Endothelial cell of hepatic sinusoid (primary cell): ENCODE measurements around the gene ITSN1.
"Not testable (repeated sequence)": the region's sequence is repeated elsewhere in the genome, so short reads cannot be mapped to it uniquely, and the experiment has no call there.

ENCODE experiments used
- in situ Hi-C: cut with HindIII; loops from 2 replicates; pipeline ENCODE4 v1.10.0; 2017; ENCODE audit warnings: low sequenced_read_pairs

Gene ITSN1

DNA sequence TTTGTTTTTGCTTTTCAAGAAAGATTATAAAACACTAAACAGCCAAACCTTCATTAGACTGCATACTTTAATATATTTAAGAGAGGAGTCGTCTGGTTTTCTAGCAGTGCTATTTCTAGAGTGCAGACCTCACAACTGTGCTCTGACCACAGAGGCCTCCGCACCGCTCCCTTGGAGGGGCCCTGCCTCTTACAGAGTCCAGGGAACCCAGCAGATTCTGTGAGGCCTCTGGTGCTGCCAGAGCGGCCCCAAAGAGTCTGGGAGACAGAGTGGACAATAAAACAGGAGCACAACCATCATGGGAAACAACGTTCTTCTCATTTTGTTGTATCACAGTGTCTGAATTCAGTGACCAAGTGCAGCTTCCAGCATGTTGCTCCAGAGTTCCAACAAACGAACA is 267.5 kb downstream of the ITSN1 start:
- in situ Hi-C loops = no loop called here

DNA sequence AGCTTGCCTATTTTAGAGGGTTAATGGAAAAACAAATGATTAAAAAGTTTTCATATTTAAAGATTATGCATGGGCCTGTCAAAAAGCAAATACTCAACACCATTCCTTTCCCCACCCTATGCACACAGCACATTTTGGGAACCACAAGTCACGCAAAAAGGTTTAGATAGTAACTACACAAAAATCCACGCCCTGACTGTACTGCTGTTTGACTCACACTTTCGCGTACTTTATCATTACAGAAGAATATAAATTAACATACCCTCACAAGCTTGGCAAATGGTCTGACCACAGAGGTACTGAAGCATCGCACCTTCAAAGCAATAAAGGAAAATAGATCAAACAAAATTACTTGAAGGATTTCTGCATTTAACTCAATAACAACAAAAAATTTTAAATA is 271.9 kb downstream of the ITSN1 start:
- in situ Hi-C loops = no loop called here

GRCh38 chr21:33915368-33916199 is 273.3 kb downstream of the ITSN1 start, which contains the start of gene ATP5PO:
TSS of gene ATP5PO (minus strand) at chr21:33915804. CDS start at chr21:33915763, 41 bp downstream.
- in situ Hi-C loops = no loop called here

DNA sequence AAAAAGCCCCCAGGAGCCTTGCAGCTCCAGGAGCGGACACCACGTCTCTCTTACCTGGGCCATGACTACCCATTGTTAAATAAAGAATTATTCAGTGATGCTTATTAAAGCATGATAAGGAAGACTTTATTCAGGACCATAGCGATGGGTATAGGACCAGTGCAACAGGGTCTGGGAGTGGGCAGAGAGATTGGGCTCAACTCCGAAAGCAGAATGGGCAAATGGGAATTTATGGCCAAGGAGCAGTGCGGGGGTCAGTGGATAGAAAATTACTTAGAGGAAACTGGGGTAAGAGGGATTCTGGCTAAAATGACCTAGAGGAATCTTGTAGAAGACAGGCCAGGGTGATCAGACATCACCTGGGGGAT is 273.9 kb downstream of the ITSN1 start:
- in situ Hi-C loops = no loop called here

DNA sequence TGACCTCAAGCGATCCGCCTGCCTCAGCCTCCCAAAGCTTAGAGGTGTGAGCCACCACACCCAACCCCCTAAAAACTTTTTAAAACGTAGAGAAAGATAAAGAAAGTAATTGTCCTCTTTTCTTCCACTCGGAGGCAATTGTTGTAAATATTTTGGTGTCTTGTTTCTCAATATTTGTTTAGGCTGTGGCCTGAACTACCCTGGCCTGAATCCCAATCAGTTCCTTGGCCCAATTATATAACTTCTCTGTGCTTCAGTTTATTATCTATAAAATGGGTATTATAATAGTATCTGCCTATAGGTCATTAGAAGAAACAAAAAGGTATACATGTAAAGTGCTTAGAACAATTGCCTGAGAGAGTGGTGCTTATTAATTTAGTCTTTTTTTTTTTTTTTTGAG is 275.1 kb downstream of the ITSN1 start:
- in situ Hi-C loops = no loop called here

- in situ Hi-C loops = no loop called here
Observed at GRCh38 chr21:33924079-33924765, 281.9 kb downstream of the ITSN1 start.

- in situ Hi-C loops = no loop called here
Observed at GRCh38 chr21:33924766-33925100, 282.4 kb downstream of the ITSN1 start.

- in situ Hi-C loops = not testable (repeated sequence)
Observed at GRCh38 chr21:33926248-33926647, 283.9 kb downstream of the ITSN1 start.

DNA sequence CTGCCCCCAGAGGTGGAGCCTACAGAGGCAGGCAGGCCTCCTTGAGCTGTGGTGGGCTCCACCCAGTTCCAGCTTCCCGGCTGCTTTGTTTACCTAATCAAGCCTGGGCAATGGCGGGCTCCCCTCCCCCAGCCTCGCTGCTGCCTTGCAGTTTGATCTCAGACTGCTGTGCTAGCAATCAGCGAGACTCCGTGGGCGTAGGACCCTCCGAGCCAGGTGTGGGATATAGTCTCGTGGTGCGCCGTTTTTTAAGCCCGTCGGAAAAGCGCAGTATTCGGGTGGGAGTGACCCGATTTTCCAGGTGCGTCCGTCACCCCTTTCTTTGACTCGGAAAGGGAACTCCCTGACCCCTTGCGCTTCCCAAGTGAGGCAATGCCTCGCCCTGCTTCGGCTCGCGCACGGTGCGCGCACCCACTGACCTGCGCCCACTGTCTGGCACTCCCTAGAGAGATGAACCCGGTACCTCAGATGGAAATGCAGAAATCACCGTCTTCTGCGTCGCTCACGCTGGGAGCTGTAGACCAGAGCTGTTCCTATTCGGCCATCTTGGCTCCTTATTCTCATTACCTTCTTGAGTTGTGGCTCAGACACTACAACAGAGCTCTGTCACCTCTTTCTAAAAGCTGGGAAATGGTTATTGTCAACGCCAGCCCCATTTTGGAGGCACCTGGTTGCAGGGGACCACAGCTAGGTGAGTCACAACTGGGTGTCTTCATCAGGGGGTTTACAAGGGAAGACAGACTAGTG is 288.9 kb downstream of the ITSN1 start:
- in situ Hi-C loops = not testable (repeated sequence)

DNA sequence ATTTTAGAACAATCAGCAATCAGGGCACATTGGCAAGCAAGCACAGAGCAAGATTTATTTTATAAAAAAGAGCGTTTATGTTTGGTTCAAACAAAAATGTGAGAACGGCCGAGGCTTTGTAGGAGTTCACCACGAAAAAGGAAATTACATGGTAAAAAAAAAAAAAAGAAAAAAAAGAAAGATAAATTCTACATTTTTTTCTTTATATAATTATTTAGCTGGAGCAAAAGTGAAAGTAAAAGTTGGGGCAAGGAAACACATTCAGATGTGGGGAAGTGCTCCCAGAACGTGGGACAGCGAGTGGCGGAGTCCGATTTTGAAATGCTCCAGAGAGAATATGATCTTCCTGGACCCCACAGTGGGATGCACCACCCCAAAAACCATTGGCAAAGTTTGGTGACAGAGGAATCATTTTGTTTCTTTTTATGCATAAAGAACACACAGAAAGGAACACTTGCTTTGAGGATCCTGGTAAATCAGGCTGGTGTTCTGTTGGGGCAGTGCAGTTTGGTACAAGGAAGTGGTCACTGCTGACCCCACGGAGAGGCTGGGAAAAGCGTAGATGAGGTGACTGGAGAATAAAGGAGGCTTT is 289.6 kb downstream of the ITSN1 start:
- in situ Hi-C loops = no loop called here

- in situ Hi-C loops = no loop called here
Observed at GRCh38 chr21:33932731-33933130, 290.4 kb downstream of the ITSN1 start.

- in situ Hi-C loops = loop anchor here (5.0 kb wide), 1 partner anchor 36 kb away; no protein-coding TSS in a partner anchor
Observed at GRCh38 chr21:33936301-33937038, 294.2 kb downstream of the ITSN1 start.

DNA sequence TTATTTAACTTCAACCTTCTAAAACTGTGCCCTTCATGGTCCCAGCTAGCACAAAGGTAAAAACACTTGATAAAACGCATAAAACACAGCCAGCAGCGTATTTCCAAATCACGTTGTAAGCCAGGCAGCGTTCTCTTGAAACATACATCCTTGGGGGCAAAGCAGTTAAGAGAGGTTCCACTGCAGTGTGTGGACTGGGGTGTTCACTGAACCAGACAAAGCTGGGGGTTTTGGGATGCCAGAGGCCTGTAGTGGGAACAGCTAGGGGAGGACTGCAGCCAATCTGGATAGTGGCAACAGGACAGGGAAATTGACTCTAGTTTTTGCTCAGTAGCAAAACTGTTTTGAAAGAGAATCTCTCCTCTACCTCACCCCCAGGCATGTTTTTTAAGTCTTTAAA is 294.8 kb downstream of the ITSN1 start:
- in situ Hi-C loops = loop anchor here (5.0 kb wide), 1 partner anchor 35 kb away; no protein-coding TSS in a partner anchor

DNA sequence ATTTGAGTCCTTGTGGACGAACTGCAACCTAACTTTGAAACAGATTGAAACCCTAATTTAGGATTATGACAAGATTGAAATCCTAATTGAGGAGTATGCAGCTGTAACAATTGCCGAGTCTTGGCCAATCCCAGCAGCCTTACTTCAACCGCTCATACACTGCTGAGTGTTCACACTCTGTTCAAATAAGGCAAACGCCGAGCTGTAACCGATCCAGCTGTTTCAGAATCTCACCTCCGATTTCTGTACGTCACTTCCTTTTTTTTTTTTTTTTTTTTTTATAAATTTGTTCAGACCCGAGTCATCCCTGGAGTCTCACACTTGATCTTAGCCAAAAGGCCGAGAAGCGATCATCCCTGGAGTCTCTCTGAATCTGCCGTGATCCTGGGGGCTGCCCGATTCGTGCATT is 295.6 kb downstream of the ITSN1 start:
- in situ Hi-C loops = loop anchor here (5.0 kb wide), 1 partner anchor 34 kb away; no protein-coding TSS in a partner anchor

GRCh38 chr21:33938381-33938780 is 296.1 kb downstream of the ITSN1 start:
- in situ Hi-C loops = loop anchor here (5.0 kb wide), 1 partner anchor 34 kb away; no protein-coding TSS in a partner anchor

- in situ Hi-C loops = loop anchor here (5.0 kb wide), 1 partner anchor 33 kb away; no protein-coding TSS in a partner anchor
Observed at GRCh38 chr21:33939226-33939625, 296.9 kb downstream of the ITSN1 start.

DNA sequence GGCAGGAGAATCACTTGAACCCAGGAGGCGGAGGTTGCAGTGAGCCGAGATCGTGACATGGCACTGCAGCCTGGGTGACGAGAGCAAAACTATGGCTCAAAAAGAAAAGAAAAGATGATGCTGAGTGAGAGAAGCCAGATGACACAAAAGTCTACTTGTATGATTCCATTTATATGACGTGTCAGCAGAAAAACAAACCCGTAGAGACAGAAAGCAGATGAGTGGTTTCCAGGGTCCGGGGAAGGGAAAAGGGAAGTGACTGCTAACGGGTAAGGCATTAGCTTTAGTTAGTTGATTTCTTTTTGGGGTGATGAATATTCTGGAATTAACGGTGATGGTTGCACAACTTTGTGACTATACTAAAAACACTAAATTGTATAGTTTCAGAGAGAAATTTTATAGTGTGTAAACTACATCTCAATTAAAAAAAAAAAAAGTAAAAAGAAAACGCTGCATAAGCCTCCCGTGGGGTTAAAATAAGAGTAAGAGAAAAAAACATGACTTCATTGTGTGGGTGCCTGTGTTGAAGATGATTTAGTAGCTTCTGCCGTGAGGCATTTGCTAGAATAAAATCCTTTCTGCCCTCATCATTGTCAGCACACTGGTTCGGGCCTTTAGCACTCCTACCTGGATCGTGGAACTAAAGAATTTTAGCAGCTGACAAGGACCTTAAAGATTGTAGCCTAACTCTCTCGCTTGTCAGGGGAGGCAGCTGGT is 298.0 kb downstream of the ITSN1 start:
- in situ Hi-C loops = no loop called here

GRCh38 chr21:33940881-33941245 is 298.6 kb downstream of the ITSN1 start:
- in situ Hi-C loops = no loop called here

GRCh38 chr21:33942426-33942825 is 300.1 kb downstream of the ITSN1 start:
- in situ Hi-C loops = no loop called here

DNA sequence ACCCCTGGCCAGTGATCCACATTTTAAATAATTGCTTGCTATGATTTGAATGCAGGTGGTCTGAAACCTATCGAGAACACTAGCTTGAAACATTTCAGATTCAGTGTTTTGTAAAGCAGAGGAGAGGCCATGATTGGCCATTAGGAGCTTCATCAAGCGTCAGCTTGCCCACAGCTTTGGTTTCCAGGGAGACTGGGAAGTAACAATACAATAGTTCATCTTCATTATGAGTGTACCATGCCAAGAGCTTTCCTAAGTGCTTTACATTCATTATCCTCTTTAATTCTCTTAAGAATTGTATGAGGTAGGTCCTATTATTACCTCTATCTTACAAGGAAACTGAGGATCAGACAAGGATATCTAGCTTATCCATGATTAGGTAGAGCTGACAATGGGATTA is 301.0 kb downstream of the ITSN1 start:
- in situ Hi-C loops = no loop called here
